ENCODE data around the gene INPP5D.

INPP5D gene

GRCh38 chr2:233248999-233249398 is 188.9 kb downstream of the INPP5D start:
- no peak overlapping the region for H3K4me3 ChIP-seq (replicated peaks in 1 of 2; ENCODE audit: low read depth in 2 of 2, low read length in 2 of 2)
- TF ChIP-seq CTCF (IDR thresholded peaks at IDR 0.05; ENCODE audit: low read depth, low read length) = no peak
- DNase-seq (ENCODE audit: low read depth in 2 of 2) = no peak

DNA sequence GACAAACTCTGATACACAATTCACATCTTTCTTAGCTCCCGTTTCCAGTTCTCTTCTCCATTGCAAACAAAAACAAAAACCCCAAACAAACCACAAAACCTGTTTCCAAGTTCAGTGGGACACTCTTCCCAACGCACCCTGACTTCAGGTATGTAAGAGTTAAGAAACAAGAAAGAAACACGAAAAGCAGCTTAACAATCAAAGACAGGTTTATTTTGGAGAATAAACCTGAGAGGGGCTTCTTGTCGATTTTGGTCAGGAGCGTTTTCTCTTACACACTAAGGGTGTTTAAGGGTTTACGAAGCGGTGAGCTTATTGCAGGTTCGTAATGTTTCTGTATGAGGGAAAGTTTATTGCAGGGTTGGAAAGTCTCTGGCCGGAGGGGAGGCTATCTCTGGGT is 190.4 kb downstream of the INPP5D start:
- TF ChIP-seq CTCF (IDR thresholded peaks at IDR 0.05; ENCODE audit: low read depth, low read length) = no peak
- no peak for DNase-seq (ENCODE audit: low read depth in 2 of 2)
- H3K4me3 ChIP-seq (replicated peaks in 1 of 2; ENCODE audit: low read depth in 2 of 2, low read length in 2 of 2) = no peak overlapping the region

DNA sequence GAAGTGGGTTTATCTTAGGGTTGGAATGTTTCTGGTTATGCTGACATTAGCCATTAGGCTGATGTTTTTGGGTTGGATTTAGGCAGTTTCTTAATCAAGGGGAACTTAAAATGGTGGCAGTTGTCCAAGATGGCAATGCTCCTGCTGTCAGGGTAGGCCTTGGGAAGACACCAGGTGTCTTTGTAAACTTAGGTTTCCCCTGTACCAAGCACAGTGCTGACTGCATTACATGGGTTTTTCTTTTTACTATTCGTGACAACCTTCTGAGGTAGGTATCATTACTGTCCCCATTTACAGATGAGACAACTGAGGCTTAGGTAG is 190.8 kb downstream of the INPP5D start:
- DNase-seq (ENCODE audit: low read depth in 2 of 2) = no peak
- no peak for TF ChIP-seq CTCF (IDR thresholded peaks at IDR 0.05; ENCODE audit: low read depth, low read length)
- H3K4me3 ChIP-seq (replicated peaks in 1 of 2; ENCODE audit: low read depth in 2 of 2, low read length in 2 of 2) = peak overlapping the region; percentile 4 to 10

DNA sequence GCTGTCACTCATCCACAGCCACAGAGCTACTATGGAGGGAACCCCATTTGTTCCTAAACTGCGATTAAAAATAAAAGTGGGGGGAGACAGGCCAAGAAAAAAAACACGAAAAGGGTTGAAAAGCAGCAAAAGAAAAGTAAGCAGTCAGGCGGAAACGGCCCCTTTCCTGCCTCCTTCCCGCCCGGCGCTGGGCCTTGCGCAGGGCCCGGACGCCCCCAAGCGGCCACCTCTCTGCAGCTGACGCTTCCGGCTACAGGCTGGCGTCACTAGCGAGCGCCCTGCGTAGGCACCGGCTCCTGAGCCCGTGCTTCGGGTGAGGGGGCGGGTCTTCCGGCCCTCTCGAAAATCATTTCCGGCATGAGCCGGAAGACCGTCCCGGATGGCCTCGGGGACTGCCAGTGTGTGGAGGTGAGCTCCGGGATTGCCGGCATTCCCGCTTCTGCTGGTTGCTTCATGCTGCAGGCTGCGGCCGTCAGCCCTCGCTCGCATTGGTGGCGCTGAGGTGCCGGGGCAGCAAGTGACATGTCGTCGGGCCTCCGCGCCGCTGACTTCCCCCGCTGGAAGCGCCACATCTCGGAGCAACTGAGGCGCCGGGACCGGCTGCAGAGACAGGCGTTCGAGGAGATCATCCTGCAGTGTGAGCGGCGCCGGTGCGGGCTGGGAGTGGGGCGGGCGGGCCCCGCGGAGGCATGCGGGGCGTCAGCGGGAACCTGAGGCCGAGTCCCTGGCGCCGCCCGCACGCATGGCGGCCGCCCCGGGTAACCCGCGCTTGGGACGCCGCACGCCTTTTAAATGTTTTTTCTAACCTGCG is 191.4 kb downstream of the INPP5D start, which contains the start of gene ATG16L1:
TSS of gene ATG16L1 (plus strand) at position 368 of the 811 bp plus-strand sequence. CDS start at position 523, 155 bp downstream.
- peak; percentile 86 for TF ChIP-seq CTCF (IDR thresholded peaks at IDR 0.05; ENCODE audit: low read depth, low read length)
- DNase-seq (ENCODE audit: low read depth in 2 of 2) = peak; percentile 95 to 98
- peak within 1 kb of the TSS; percentile 100 for H3K4me3 ChIP-seq (replicated peaks in 1 of 2; ENCODE audit: low read depth in 2 of 2, low read length in 2 of 2)

GRCh38 chr2:233252227-233252626 is 192.1 kb downstream of the INPP5D start:
- peak in 1 of 2 donors; percentile 12 for DNase-seq (ENCODE audit: low read depth in 2 of 2)
- H3K4me3 ChIP-seq (replicated peaks in 1 of 2; ENCODE audit: low read depth in 2 of 2, low read length in 2 of 2) = peak overlapping the region; percentile 100
- no peak for TF ChIP-seq CTCF (IDR thresholded peaks at IDR 0.05; ENCODE audit: low read depth, low read length)

DNA sequence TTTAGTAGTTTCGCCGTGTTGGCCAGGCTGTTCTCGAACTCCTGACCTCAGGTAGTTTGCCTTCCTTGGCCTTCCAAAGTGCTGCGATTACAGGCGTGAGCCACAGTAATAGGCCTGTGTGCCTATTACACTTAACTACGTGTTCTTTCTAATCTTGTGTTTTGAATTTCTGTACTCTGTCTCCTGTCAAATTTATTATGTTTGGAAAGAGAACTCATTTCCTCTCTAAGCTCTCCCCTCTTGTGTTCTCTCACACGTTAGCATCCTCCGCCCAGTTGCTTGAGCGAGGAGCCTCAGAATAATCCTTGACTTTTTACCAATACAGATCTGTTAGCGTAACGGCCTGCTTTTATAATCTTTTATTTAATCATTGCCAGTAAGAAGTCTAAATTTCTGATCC is 195.0 kb downstream of the INPP5D start:
- no peak for TF ChIP-seq CTCF (IDR thresholded peaks at IDR 0.05; ENCODE audit: low read depth, low read length)
- no peak for DNase-seq (ENCODE audit: low read depth in 2 of 2)
- no peak overlapping the region for H3K4me3 ChIP-seq (replicated peaks in 1 of 2; ENCODE audit: low read depth in 2 of 2, low read length in 2 of 2)
